Lower leg skin (tissue), 3 donors: Measurements from ENCODE around the gene ALCAM.

Experiments used
- POLR2A ChIP-seq, 2 donors: fragments of 450-650 bp; IDR thresholded peaks; one replicate each; pipeline ENCODE4 v1.6.1; 2016 to 2017; ENCODE audit warnings: antibody characterized with exemption in 2 of 2, mild to moderate bottlenecking in 1 of 2, moderate library complexity in 1 of 2
- TF ChIP-seq, protein P1 (sequence below), 3 donors: fragments of 450-650 bp; IDR thresholded peaks; one replicate each; pipeline ENCODE4 v1.5.1; 2016; ENCODE audit warnings: antibody characterized with exemption in 3 of 3, mild to moderate bottlenecking in 3 of 3, moderate library complexity in 2 of 3

DNA sequence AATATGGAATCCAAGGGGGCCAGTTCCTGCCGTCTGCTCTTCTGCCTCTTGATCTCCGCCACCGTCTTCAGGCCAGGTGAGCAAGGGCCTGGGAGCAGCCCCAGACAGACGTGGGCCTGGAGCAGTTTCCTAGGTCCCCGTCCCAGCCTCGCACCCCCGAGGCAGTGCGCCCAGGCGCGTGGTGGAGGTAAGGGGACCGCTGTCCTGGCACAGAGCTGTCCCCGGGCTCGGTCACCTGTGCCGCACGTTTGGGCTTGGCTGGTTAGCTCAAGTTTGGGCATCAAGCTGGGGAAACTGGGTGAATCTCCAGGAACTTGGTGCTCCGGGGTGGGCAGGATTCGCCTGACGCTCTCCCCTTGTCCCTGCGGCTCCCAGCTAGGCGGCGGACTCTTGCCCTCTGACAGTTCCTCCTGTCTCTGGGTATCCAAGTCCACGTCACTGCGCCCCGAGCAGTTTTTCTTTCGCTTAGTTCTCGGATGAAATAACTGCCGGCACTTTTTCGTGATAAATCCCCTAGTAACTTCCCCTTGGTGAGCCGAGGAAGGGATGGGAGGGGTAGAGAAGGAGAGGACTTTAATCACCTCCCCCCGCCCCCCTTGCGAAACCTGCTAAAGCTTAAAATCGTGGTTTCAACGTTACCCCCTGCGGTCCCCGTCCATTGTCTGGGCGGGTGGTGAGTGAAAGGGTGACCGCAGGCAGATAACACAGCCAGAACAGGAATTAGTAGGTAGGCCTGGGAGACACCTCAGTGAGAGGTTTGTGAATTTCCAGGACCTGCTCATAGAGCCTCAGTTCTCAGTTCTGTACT, 901 bp downstream of the ALCAM start:
- TF ChIP-seq, protein P1, sequence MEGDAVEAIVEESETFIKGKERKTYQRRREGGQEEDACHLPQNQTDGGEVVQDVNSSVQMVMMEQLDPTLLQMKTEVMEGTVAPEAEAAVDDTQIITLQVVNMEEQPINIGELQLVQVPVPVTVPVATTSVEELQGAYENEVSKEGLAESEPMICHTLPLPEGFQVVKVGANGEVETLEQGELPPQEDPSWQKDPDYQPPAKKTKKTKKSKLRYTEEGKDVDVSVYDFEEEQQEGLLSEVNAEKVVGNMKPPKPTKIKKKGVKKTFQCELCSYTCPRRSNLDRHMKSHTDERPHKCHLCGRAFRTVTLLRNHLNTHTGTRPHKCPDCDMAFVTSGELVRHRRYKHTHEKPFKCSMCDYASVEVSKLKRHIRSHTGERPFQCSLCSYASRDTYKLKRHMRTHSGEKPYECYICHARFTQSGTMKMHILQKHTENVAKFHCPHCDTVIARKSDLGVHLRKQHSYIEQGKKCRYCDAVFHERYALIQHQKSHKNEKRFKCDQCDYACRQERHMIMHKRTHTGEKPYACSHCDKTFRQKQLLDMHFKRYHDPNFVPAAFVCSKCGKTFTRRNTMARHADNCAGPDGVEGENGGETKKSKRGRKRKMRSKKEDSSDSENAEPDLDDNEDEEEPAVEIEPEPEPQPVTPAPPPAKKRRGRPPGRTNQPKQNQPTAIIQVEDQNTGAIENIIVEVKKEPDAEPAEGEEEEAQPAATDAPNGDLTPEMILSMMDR (IDR thresholded peaks at IDR 0.05): no peak
- no peak for TF ChIP-seq POLR2A (IDR thresholded peaks at IDR 0.05)
